ENCODE results near the gene L3MBTL3.

DNA sequence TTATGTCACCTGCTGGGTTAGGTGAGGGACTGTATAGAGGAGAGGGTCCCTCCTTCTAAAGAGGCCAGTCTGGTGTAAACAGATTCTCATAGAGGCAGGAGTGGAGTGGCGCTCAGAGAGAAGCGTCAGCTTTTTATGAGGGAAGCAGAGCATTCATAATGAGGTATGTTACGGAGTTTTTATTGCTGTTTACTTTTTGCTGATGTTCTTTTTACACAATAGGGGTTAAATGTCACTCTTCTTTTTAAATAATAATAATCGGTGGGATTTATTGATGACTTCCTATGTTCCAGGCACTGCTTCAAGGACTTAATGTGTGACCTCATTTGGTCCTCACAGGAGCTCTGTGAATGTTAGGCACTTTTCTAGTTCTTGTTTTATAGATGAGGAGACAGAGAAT lies 79.9 kb downstream of the L3MBTL3 start:
- TF ChIP-seq POLR2AphosphoS5 (IDR thresholded peaks at IDR 0.05) (no peak), POLR2A (IDR thresholded peaks at IDR 0.05) (no peak), EP300 (IDR thresholded peaks at IDR 0.05) (no peak)
- TF ChIP-seq, protein P1, sequence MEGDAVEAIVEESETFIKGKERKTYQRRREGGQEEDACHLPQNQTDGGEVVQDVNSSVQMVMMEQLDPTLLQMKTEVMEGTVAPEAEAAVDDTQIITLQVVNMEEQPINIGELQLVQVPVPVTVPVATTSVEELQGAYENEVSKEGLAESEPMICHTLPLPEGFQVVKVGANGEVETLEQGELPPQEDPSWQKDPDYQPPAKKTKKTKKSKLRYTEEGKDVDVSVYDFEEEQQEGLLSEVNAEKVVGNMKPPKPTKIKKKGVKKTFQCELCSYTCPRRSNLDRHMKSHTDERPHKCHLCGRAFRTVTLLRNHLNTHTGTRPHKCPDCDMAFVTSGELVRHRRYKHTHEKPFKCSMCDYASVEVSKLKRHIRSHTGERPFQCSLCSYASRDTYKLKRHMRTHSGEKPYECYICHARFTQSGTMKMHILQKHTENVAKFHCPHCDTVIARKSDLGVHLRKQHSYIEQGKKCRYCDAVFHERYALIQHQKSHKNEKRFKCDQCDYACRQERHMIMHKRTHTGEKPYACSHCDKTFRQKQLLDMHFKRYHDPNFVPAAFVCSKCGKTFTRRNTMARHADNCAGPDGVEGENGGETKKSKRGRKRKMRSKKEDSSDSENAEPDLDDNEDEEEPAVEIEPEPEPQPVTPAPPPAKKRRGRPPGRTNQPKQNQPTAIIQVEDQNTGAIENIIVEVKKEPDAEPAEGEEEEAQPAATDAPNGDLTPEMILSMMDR (IDR thresholded peaks at IDR 0.05), result no peak
